Panc1 (cell line): ENCODE results near the gene FLT1. TPM values are rescaled to one million over a fixed set of nuclear protein-coding genes. Genes with fewer than 3 reads are reported as not detected.

Experiments
- ATAC-seq: fragments of 200-7000 bp; cut with Tn5 transposase; 2 replicates; pipeline ENCODE4 v1.9.1; 2020; ENCODE audit warnings: mild to moderate bottlenecking, moderate library complexity
- BruUV-seq: library from RNA; stranded (reverse); fragments of 400-500 nt; replicated peaks from 2 replicates; lab custom pipeline; 2021; lab: Mats Ljungman, UMichigan
- CTCF ChIA-PET: fragments of 300-600 bp; sonication (Branson Sonifier 250); formaldehyde crosslinking; loops from one replicate; lab custom pipeline; 2022; ENCODE audit warnings: antibody characterized with exemption; lab: Charles Lee
- POLR2A ChIA-PET: fragments of 300-600 bp; sonication (Branson Sonifier 250); formaldehyde crosslinking; loops from one replicate; lab custom pipeline; 2022; ENCODE audit warnings: antibody characterized with exemption; lab: Charles Lee
- DNase-seq: peaks from one replicate; pipeline ENCODE4 v3.0.0-alpha.2; 2010; ENCODE audit warnings: low read depth, low spot score
- H3K27ac ChIP-seq: 2 replicates; pipeline ENCODE4 v1.5.1; 2011; ENCODE audit warnings: mild to moderate bottlenecking, low read length, inconsistent platforms
- H3K27me3 ChIP-seq: fragments of 200-500 bp; sonication (Bioruptor generic); 2 replicates; pipeline ENCODE4 v1.6.0; 2014; ENCODE audit warnings: low read length, inconsistent platforms; ENCODE audit not compliant: control insufficient read depth, insufficient read depth
- H3K36me3 ChIP-seq: fragments of 200-500 bp; sonication (Bioruptor generic); 2 replicates; pipeline ENCODE4 v1.5.1; 2014; ENCODE audit warnings: inconsistent platforms, mild to moderate bottlenecking, low read length, moderate library complexity; ENCODE audit not compliant: control insufficient read depth, insufficient read depth
- H3K4me1 ChIP-seq: 2 replicates; pipeline ENCODE4 v1.5.1; 2011; ENCODE audit warnings: inconsistent platforms, mild to moderate bottlenecking, low read length, moderate library complexity; ENCODE audit not compliant: control insufficient read depth, insufficient read depth
- H3K4me3 ChIP-seq, 2 experiments: 2 replicates each; pipeline ENCODE4 v1.5.1; 2011 to 2012; ENCODE audit warnings: low read depth in 2 of 2, low read length in 2 of 2, mild to moderate bottlenecking in 2 of 2, inconsistent platforms in 1 of 2, moderate library complexity in 1 of 2
- H3K9me3 ChIP-seq: fragments of 200-500 bp; sonication (Bioruptor generic); 2 replicates; pipeline ENCODE4 v1.5.1; 2014; ENCODE audit warnings: low read depth, mild to moderate bottlenecking, inconsistent platforms, low read length, moderate library complexity; ENCODE audit not compliant: control insufficient read depth, insufficient read depth
- POLR2AphosphoS5 ChIP-seq: IDR thresholded peaks from 2 replicates; pipeline ENCODE4 v1.6.1; 2012; ENCODE audit warnings: mild to moderate bottlenecking, low read depth, low read length, moderate library complexity
- SIN3A ChIP-seq: IDR thresholded peaks from 2 replicates; pipeline ENCODE4 v1.6.1; 2012; ENCODE audit warnings: low read depth, mild to moderate bottlenecking, low read length, moderate library complexity, borderline replicate concordance; ENCODE audit not compliant: insufficient read depth
- TCF7L2 ChIP-seq: IDR thresholded peaks from 2 replicates; pipeline ENCODE4 v1.6.1; 2011; ENCODE audit warnings: mild to moderate bottlenecking, low read depth, low read length, inconsistent platforms
- in situ Hi-C: cut with HindIII; loops from 2 replicates; pipeline ENCODE4 v1.10.0; 2016; ENCODE audit warnings: low sequenced_read_pairs, low pct_unique_long_range_greater_than_20kb
- intact Hi-C: fragments of 100-400 bp; cut with micrococcal nuclease; formaldehyde crosslinking; loops from one replicate; pipeline ENCODE4 v1.10.0; 2022; ENCODE audit not compliant: unreplicated experiment
- total RNA-seq: library from RNA; stranded (reverse); gene quantifications from one replicate; pipeline ENCODE4 v1.2.1, GENCODE V29; 2021; ENCODE audit not compliant: unreplicated experiment
- TF ChIP-seq, protein P1 (sequence below): fragments of 450-650 bp; IDR thresholded peaks from 2 replicates; pipeline ENCODE4 v1.5.1; 2017; ENCODE audit warnings: mild to moderate bottlenecking
- TF ChIP-seq, protein P2 (sequence below), 2 experiments: IDR thresholded peaks; 2 replicates each; pipeline ENCODE4 v1.6.1; 2011 to 2012; ENCODE audit warnings: low read depth in 2 of 2, control low read depth in 1 of 2, low read length in 1 of 2, mild to moderate bottlenecking in 1 of 2, moderate library complexity in 1 of 2; ENCODE audit not compliant: insufficient read depth in 1 of 2

The FLT1 gene
- total RNA-seq, 1 experiment from 2014 or later, result 0.15 TPM

DNA sequence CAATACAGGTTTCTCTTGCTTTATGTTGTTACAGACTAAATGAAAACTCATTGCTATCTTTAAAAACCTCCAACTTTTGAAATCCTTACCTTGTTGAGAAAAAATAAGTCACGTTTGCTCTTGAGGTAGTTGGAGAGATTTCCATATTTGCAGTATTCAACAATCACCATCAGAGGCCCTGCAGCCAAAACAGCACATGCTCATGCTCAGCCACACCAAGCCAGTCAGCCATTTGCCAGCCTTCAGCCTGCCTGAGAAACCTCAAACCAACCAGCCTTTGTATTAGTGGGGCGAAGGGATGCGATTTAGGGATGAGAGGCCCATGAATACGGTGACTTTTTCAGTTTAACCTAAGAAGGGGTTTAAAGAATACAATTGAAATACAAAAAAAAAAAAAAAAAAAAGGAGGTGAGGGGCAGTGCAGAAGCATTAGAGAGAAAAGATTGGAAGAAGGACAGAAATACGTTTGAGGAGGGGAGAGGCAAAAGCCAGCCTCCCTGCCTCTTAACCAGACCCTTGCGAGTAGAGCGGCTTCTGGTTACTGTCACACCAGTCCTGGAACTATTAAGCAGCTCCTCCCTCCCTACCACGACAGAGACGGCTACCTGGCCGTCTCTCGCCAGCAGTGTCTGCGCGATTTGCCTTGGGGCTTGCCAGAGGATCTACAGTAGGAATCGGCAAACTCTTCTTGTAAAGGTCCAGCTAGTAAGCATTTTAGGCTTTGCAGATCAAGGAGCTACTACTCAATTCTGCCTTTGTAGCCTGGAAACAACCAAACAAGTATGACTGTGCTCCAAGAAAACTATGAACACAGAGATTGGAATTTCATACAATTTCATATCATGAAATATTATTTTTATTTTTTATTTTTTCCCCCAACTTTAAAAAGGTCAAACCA lies 167.3 kb downstream of the FLT1 start:
- Histone ChIP-seq H3K4me3 (no peak overlapping the region), H3K9me3 (no peaks in the 10 kb centered on the region), H3K36me3 (no peaks in the 10 kb centered on the region), H3K4me1 (no peaks in the 10 kb centered on the region), H3K27ac (no peak overlapping the region), H3K27me3 (no peaks in the 10 kb centered on the region)
- ChIA-PET POLR2A (no interaction called here), CTCF (no interaction called here)
- TF ChIP-seq, protein P1, sequence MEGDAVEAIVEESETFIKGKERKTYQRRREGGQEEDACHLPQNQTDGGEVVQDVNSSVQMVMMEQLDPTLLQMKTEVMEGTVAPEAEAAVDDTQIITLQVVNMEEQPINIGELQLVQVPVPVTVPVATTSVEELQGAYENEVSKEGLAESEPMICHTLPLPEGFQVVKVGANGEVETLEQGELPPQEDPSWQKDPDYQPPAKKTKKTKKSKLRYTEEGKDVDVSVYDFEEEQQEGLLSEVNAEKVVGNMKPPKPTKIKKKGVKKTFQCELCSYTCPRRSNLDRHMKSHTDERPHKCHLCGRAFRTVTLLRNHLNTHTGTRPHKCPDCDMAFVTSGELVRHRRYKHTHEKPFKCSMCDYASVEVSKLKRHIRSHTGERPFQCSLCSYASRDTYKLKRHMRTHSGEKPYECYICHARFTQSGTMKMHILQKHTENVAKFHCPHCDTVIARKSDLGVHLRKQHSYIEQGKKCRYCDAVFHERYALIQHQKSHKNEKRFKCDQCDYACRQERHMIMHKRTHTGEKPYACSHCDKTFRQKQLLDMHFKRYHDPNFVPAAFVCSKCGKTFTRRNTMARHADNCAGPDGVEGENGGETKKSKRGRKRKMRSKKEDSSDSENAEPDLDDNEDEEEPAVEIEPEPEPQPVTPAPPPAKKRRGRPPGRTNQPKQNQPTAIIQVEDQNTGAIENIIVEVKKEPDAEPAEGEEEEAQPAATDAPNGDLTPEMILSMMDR, result no peak
- no peak for TF ChIP-seq SIN3A
- TF ChIP-seq TCF7L2, result no peak
- TF ChIP-seq, protein P2, sequence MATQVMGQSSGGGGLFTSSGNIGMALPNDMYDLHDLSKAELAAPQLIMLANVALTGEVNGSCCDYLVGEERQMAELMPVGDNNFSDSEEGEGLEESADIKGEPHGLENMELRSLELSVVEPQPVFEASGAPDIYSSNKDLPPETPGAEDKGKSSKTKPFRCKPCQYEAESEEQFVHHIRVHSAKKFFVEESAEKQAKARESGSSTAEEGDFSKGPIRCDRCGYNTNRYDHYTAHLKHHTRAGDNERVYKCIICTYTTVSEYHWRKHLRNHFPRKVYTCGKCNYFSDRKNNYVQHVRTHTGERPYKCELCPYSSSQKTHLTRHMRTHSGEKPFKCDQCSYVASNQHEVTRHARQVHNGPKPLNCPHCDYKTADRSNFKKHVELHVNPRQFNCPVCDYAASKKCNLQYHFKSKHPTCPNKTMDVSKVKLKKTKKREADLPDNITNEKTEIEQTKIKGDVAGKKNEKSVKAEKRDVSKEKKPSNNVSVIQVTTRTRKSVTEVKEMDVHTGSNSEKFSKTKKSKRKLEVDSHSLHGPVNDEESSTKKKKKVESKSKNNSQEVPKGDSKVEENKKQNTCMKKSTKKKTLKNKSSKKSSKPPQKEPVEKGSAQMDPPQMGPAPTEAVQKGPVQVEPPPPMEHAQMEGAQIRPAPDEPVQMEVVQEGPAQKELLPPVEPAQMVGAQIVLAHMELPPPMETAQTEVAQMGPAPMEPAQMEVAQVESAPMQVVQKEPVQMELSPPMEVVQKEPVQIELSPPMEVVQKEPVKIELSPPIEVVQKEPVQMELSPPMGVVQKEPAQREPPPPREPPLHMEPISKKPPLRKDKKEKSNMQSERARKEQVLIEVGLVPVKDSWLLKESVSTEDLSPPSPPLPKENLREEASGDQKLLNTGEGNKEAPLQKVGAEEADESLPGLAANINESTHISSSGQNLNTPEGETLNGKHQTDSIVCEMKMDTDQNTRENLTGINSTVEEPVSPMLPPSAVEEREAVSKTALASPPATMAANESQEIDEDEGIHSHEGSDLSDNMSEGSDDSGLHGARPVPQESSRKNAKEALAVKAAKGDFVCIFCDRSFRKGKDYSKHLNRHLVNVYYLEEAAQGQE (IDR thresholded peaks at IDR 0.05; ENCODE audit: insufficient read depth in 1 of 2, low read depth in 2 of 2, low read length in 1 of 2), result no peak
- no peak for TF ChIP-seq POLR2AphosphoS5
- in situ Hi-C loops (no loop called here), intact Hi-C loops (loop anchor here (10.0 kb wide), 1 partner anchor 467 kb away; no protein-coding TSS in a partner anchor)
- no peak for ATAC-seq
- no peak for DNase-seq
- no TSS peak for BruUV-seq

DNA sequence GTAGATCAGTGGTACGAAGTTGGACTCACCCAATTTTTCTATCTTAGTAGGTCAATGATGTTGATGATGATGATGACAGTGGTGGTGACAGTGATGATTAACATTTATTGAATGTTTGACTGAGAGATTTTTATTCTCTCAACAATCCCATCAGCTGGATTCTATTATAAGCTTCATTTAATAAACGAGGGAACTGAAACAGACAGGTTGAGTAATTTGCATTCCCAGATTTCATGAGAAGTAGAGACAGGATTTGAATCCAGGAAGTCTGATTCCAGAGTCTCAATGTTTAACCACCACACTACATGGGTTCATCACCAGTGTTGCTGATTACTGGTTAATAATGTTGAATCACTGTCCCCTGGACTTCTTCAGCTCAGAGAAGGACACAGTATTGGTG lies 168.9 kb downstream of the FLT1 start:
- intact Hi-C loops, result loop anchor here (10.0 kb wide), 1 partner anchor 469 kb away; no protein-coding TSS in a partner anchor
- H3K4me1 ChIP-seq, result no peaks in the 10 kb centered on the region
- TF ChIP-seq, protein P2 (IDR thresholded peaks at IDR 0.05; ENCODE audit: insufficient read depth in 1 of 2, low read depth in 2 of 2, low read length in 1 of 2), result no peak
- TF ChIP-seq SIN3A, result no peak
- TF ChIP-seq, protein P1, result no peak
- no peak overlapping the region for H3K27ac ChIP-seq
- no peak overlapping the region for H3K4me3 ChIP-seq
- no peaks in the 10 kb centered on the region for H3K27me3 ChIP-seq
- no peaks in the 10 kb centered on the region for H3K9me3 ChIP-seq
- in situ Hi-C loops, result no loop called here
- DNase-seq (no peak), ATAC-seq (no peak)
- ChIA-PET POLR2A (no interaction called here), CTCF (no interaction called here)
- no TSS peak for BruUV-seq
- no peaks in the 10 kb centered on the region for H3K36me3 ChIP-seq
